GM12891 (cell line): ENCODE measurements around the gene WDHD1.

Source experiments
- POLR2A ChIP-seq: IDR thresholded peaks from 2 replicates; pipeline ENCODE4 v1.6.1; 2011; ENCODE audit warnings: low read depth, low read length, control low read depth
- POLR2AphosphoS5 ChIP-seq: IDR thresholded peaks from 2 replicates; pipeline ENCODE4 v1.6.1; 2011; ENCODE audit warnings: low read depth, low read length, control low read depth
- TAF1 ChIP-seq: IDR thresholded peaks from 2 replicates; pipeline ENCODE4 v1.6.1; 2011; ENCODE audit warnings: low read depth, low read length, control low read depth

DNA sequence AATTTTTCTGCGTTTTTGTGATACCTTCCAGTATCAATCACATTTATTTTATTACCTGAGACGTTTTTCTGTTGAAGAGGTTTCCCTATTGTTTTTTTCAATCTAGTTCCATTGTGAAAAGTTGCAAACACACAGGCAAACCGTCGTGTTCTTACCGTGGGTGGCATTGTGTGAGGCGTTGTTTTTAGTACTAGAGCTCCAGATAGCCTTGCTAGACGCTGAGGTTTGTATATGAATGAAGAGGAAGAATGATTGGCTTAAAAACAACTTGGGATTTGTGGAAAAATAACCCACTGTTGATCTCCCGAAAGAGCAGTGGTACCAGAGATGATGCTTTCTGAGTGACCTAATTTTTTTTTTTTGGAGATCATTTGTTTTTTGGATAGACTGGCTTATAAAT is 1.2 kb upstream of the WDHD1 start:
- TF ChIP-seq TAF1, result no peak
- no peak for TF ChIP-seq POLR2A
- no peak for TF ChIP-seq POLR2AphosphoS5
